GM10266 (cell line): Measurements from ENCODE around the gene ELOB.

Experiments used
- DNase-seq: peaks from one replicate; pipeline ENCODE4 v3.0.0; 2012; ENCODE audit errors: extremely low spot score
- CTCF ChIP-seq: IDR thresholded peaks from 2 replicates; pipeline ENCODE4 v1.5.1; 2012; ENCODE audit warnings: mild to moderate bottlenecking, low read depth; ENCODE audit not compliant: control insufficient read depth, insufficient read depth; ENCODE audit errors: missing control alignments

ELOB gene

GRCh38 chr16:2815299-2815771, 38.3 kb upstream of the ELOB start:
- DNase-seq: no peak

DNA sequence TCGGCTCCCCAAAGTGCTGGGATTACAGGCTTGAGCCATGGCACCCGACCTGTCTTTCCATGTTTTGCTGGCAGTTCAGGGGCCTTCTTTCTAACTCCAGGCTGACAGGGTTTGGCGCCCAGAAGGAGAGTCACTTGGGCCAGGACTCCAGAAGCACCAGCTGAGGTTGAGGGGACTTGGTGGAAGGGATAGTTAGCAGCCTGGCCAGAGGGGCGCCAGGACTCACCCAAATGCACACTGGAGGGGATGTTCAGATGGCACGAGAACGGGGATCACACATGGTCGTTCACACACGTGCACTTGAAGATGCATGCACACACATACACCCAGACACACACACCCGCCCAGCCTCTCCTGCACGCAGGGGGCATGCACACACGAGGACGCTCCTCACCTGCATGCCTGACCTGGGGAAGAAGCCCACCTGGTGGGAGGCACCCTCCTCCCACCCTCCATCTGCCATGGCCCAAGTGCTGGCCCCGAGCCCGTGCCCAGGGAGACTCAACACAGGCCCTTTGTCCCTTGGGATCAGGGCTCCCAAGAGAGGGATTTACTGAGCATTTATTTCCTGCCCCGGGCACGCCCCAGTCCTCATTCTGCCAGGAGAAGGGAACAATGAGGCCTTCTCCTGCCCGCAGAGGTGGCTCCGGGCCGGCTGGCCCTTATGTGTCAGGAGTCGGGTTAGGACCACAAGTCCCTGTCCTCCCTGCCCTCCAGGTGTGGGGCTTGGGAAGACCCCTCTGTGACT, 37.6 kb upstream of the ELOB start:
- no peak for TF ChIP-seq CTCF
- DNase-seq: no peak

More at GRCh38 chr16:2815299-2815771, 38.3 kb upstream of the ELOB start:
- TF ChIP-seq CTCF: no peak

DNA sequence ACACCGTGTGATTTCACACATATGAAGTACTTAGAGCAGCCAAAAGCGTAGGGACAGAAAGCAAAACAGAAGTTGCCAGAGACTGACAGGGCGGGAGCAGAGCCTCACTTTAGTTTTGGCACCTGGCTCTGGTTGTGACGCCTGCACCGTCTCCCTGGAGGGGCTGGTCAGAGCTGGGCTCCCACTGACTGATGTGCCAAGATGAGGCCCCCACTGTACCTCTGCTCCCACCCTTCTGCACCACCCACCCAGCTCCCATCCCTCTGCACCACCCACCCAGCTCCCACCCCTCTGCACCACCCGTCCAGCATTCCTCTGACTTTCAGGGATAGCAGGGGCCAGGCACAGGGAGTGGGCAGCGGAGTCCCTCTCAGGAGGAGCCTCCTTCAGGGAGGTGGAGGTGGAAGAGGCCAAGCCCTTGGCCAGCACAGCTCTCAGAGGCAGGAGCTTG, 36.7 kb upstream of the ELOB start:
- DNase-seq: no peak
- TF ChIP-seq CTCF: no peak

DNA sequence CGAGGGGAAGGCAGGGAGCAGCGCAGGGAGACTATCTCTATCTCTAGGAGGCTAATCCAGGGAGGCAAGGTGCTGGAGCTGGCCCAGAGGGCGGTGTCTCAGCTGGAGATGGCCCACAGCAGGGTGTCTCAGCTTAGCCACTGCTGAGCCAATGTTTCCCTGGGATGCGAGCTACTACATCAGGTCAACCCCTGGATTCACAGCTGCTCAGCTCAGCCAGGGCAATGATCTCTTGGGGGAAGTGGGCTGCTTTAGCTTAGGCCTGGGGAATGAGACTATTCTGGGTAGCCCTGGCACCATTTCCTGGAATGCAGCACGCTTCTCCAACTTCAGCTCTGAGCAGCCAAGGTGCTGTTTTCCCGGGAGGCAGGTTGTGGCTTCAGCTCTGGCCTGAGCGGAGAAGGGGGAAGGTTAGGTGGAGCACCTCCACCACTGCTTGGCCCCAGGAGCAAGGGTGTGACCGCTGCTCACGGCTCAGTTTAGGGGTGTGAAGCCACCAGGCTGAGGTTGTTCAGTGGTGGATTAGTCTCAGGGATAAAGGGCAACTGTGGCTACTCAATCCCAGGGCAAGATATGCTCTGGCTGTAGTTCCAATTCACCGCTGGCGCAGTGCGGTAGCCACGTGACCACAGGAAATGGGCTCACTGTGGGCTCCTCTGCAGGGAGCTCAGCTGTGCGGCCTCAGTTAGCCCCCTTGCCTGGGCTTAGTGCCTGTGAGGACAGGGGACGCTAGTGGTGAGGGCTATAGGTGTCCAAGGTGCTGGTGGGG, 34.8 kb upstream of the ELOB start:
- no peak for TF ChIP-seq CTCF
- no peak for DNase-seq

DNA sequence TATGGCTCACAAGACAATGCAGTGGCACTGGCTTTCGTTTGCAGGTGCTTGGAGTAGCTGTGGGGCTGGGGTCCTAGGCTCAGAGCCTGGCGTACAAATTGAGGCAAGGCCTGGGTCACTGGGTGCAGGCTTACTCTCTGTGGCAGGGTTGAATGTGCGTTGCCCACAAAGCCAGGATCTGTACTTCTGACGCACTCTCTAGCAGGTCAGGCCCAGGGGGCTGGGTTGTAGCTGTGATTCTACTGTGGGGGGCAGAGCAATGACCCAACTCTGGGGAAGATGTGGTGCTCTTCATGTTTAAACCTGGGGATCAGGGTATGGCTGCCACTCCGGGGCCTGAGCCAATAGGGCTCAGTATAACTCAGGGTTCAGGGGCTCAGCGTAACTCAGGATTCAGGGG, 33.6 kb upstream of the ELOB start:
- DNase-seq: no peak
- TF ChIP-seq CTCF: no peak

- no peak for TF ChIP-seq CTCF
- no peak for DNase-seq
These were observed 32.2 kb upstream of the ELOB start for GRCh38 chr16:2809149-2809760.
